ENCODE results near the gene ITPRIPL2. TPM values are rescaled to one million over a fixed set of nuclear protein-coding genes. Genes with fewer than 3 reads are reported as not detected.

The ITPRIPL2 gene
- total and polyA plus RNA-seq, 2 of the 13 experiments (the other 11 are each of a cell fraction or from before 2014, with no cell fraction given) = 5.9 to 12.6 TPM

DNA sequence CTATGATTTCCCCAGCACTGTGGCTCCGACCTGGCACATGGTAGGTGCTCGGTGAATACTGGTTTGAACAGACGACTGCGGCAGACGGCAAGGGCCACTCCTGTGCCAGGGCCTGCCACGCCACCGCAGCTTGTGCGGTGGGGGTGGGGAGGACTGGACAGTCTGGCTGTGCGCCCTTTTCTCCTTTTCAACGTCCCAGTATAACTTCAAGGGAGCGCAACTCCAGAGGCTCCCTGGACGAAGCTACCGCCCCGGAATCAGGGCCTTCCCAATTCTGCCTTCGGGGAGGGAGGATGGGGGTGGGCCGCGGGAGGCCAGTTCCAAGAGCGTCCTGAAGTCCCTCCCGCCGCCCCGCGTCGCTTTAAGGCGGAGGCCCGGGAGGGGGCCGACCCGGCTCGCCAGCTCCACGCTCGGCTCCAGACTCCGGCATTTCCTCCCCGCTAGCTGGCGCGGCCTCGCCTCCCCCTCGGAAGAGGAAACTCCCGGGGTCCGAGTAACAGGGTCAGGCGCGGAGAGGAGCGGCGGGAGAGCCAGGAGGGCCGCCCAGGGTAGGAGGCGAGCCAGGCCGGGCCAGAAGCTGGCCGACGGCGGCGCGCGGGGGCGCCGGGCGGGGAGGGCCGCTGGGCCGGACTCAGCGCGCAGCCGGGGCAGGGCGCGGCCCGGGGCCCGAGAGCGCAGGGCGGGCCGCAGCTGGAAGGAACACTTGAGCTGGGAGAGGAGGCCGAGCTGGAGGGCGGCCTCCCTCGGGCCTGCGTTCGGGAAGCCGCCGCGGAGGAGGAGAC is at the start of gene ITPRIPL2 (continued):
- TF ChIP-seq SOX5 (CRISPR knock-in tag; IDR thresholded peaks at IDR 0.05; ENCODE audit: borderline replicate concordance) (no peak), PTBP1 (IDR thresholded peaks at IDR 0.05; ENCODE audit: low read depth, low read length, poor library complexity, severe bottlenecking) (peak; percentile 39), JUND (CRISPR knock-in tag; IDR thresholded peaks at IDR 0.05) (no peak; the same call in 1 of the 2 replicates), MYC (CRISPR knock-in tag; IDR thresholded peaks at IDR 0.05; ENCODE audit: borderline replicate concordance) (peak; percentile 73), ZNF788 (CRISPR knock-in tag; IDR thresholded peaks at IDR 0.05; ENCODE audit: borderline replicate concordance) (peak; percentile 58), TRIM24 (CRISPR knock-in tag; IDR thresholded peaks at IDR 0.05) (no peak), MAFK (conservative IDR thresholded peaks at IDR 0.05 in 1 of 2, IDR thresholded peaks at IDR 0.05 in 1 of 2; ENCODE audit: low read length in 2 of 2) (no peak), ZSCAN9 (CRISPR knock-in tag; IDR thresholded peaks at IDR 0.05; ENCODE audit: borderline replicate concordance) (peak; percentile 33), FOXC1 (CRISPR knock-in tag; IDR thresholded peaks at IDR 0.05; ENCODE audit: borderline replicate concordance) (no peak; the same call in 1 of the 2 replicates), ZBTB8A (CRISPR knock-in tag; IDR thresholded peaks at IDR 0.05; ENCODE audit: borderline replicate concordance, low read depth) (no peak), ZNF24 (IDR thresholded peaks at IDR 0.05) (no peak), IKZF1 (IDR thresholded peaks at IDR 0.05) (no peak), SMAD9 (CRISPR knock-in tag; IDR thresholded peaks at IDR 0.05) (peak; percentile 85; the same call in 1 of the 2 replicates), ZIK1 (CRISPR knock-in tag; IDR thresholded peaks at IDR 0.05; ENCODE audit: borderline replicate concordance, low read depth) (peak; percentile 89; the same call in 1 of the 2 replicates), RARG (CRISPR knock-in tag; IDR thresholded peaks at IDR 0.05; ENCODE audit: low read depth) (no peak), IRX3 (CRISPR knock-in tag; IDR thresholded peaks at IDR 0.05; ENCODE audit: borderline replicate concordance, low read depth) (0 out of 2 replicates have a peak, but pooled peaks have one; percentile 8), PREB (CRISPR knock-in tag; IDR thresholded peaks at IDR 0.05) (no peak), CREB1 (IDR thresholded peaks at IDR 0.05) (no peak), CREB1 (CRISPR knock-in tag; IDR thresholded peaks at IDR 0.05) (no peak), ZNF83 (CRISPR knock-in tag; IDR thresholded peaks at IDR 0.05; ENCODE audit: borderline replicate concordance) (no peak), HDAC6 (IDR thresholded peaks at IDR 0.05; ENCODE audit: low read depth, low read length) (no peak), KDM2A (CRISPR knock-in tag; IDR thresholded peaks at IDR 0.05; ENCODE audit: borderline replicate concordance, low read depth) (peak; percentile 94)
- TF ChIP-seq, protein P1, sequence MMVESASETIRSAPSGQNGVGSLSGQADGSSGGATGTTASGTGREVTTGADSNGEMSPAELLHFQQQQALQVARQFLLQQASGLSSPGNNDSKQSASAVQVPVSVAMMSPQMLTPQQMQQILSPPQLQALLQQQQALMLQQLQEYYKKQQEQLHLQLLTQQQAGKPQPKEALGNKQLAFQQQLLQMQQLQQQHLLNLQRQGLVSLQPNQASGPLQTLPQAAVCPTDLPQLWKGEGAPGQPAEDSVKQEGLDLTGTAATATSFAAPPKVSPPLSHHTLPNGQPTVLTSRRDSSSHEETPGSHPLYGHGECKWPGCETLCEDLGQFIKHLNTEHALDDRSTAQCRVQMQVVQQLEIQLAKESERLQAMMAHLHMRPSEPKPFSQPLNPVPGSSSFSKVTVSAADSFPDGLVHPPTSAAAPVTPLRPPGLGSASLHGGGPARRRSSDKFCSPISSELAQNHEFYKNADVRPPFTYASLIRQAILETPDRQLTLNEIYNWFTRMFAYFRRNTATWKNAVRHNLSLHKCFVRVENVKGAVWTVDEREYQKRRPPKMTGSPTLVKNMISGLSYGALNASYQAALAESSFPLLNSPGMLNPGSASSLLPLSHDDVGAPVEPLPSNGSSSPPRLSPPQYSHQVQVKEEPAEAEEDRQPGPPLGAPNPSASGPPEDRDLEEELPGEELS (CRISPR knock-in tag; IDR thresholded peaks at IDR 0.05) = no peak
- TF ChIP-seq, protein P2, sequence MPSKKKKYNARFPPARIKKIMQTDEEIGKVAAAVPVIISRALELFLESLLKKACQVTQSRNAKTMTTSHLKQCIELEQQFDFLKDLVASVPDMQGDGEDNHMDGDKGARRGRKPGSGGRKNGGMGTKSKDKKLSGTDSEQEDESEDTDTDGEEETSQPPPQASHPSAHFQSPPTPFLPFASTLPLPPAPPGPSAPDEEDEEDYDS (CRISPR knock-in tag; IDR thresholded peaks at IDR 0.05) = peak; percentile 81
- TF ChIP-seq, protein P3, sequence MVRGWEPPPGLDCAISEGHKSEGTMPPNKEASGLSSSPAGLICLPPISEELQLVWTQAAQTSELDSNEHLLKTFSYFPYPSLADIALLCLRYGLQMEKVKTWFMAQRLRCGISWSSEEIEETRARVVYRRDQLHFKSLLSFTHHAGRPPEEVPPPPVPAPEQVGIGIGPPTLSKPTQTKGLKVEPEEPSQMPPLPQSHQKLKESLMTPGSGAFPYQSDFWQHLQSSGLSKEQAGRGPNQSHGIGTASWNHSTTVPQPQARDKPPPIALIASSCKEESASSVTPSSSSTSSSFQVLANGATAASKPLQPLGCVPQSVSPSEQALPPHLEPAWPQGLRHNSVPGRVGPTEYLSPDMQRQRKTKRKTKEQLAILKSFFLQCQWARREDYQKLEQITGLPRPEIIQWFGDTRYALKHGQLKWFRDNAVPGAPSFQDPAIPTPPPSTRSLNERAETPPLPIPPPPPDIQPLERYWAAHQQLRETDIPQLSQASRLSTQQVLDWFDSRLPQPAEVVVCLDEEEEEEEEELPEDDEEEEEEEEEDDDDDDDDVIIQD (CRISPR knock-in tag; IDR thresholded peaks at IDR 0.05; ENCODE audit: low read depth) = 0 out of 2 replicates have a peak, but pooled peaks have one; percentile 10

Data from HepG2 (cell line).